Left lung (tissue), 10 donors: ENCODE results near the gene BMPR1A. TPM values are rescaled to one million over a fixed set of nuclear protein-coding genes. Genes with fewer than 3 reads are reported as not detected.

Source experiments
- ATAC-seq: fragments of 200-7000 bp; cut with Tn5 transposase; one replicate; pipeline ENCODE4 v1.9.1; 2020; ENCODE audit warnings: moderate library complexity
- DNase-seq, 4 donors: peaks; one replicate each; pipeline ENCODE4 v3.0.0-alpha.2; 2013 to 2020
- H3K27ac ChIP-seq, 2 donors: fragments of 200-600 bp; sonication (generic) in 1 of 2; one replicate each; pipeline versions ENCODE4 v1.5.0 to v1.8.0; 2020 to 2021
- H3K27me3 ChIP-seq, 2 donors: fragments of 200-600 bp; sonication (generic) in 1 of 2; one replicate each; pipeline versions ENCODE4 v1.5.0 to v1.8.0; 2020 to 2021
- H3K36me3 ChIP-seq, 2 donors: fragments of 200-600 bp; sonication (generic) in 1 of 2; one replicate each; pipeline versions ENCODE4 v1.5.0 to v1.8.0; 2020 to 2021
- H3K4me1 ChIP-seq, 2 donors: fragments of 200-600 bp; one replicate each; pipeline ENCODE4 v1.8.0; 2021
- H3K4me3 ChIP-seq, 2 donors: fragments of 200-600 bp; sonication (generic) in 1 of 2; one replicate each; pipeline versions ENCODE4 v1.5.0 to v1.8.0; 2020 to 2021; ENCODE audit warnings: mild to moderate bottlenecking in 1 of 2
- H3K9me3 ChIP-seq, 2 donors: fragments of 200-600 bp; sonication (generic) in 1 of 2; one replicate each; pipeline versions ENCODE4 v1.5.0 to v1.8.0; 2020 to 2021
- intact Hi-C, 2 donors: fragments of 100-400 bp; cut with DNase I; formaldehyde crosslinking; loops; one replicate each; pipeline versions ENCODE4 v1.11.2 to v1.14.2; 2022
- polyA plus RNA-seq, 6 donors: library from polyadenylated mRNA; unstranded; fragments of 120-200 nt; gene quantifications; one replicate each; pipeline ENCODE4 v1.2.1, GENCODE V29; 2013; ENCODE audit not compliant: insufficient read length in 6 of 6
- total RNA-seq, 2 donors: library from RNA; stranded (reverse); fragmentation: NEBNext Ultra II Directional; extraction: Animal tissue kit (Norgen Biotek cat#: 25700); gene quantifications; one replicate each; pipeline ENCODE4 v1.2.1, GENCODE V29; 2021
- TF ChIP-seq, protein P1 (sequence below), 2 donors: fragments of 200-600 bp; sonication (generic) in 1 of 2; IDR thresholded peaks; one replicate each; pipeline versions ENCODE4 v1.5.0 to v1.8.0; 2021; ENCODE audit warnings: antibody characterized with exemption in 2 of 2
- donor health status: DM: no; HTN: yes; CAD: no.
- donor health status: DM: no; HTN: no; CAD: no.

Gene BMPR1A
- total and polyA plus RNA-seq, 8 donors, result 33.4 to 87.2 (median 72.9) TPM

DNA sequence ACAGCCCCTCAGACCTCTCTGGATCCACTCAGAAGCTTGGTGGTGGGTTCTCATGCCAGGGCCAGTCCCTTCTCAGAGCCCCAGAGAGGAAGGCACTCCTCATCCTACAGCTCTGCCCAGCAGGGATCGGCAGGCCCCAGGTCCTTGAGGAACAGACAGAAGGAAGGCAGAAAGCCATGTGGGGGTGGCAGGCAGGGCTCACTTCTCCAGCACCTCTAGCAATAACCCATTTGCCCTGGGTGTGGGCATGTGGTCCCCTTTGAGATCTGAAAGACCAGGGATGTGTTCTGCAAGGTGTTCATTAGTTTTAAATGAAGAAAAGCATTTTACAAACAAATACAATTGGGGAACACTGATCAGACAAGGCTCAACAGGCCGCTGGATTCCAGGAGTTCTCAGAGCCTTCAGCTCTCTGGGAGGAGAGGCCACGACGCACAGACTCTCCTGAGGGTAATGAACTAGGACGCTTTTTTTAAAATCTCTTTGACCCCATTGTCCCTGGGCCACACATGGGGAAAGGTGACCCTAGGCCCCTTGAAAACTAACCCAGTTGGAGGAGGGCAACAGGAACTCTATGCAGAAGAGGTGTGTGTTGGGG is 47.5 kb upstream of the BMPR1A start:
- H3K27me3 ChIP-seq, result peaks cover 0 to 36% of the 10 kb centered on the region in 2 donors
- no peaks in the 10 kb centered on the region for H3K36me3 ChIP-seq
- peaks cover 5 to 10% of the 10 kb centered on the region in 2 donors for H3K4me1 ChIP-seq
- TF ChIP-seq, protein P1, sequence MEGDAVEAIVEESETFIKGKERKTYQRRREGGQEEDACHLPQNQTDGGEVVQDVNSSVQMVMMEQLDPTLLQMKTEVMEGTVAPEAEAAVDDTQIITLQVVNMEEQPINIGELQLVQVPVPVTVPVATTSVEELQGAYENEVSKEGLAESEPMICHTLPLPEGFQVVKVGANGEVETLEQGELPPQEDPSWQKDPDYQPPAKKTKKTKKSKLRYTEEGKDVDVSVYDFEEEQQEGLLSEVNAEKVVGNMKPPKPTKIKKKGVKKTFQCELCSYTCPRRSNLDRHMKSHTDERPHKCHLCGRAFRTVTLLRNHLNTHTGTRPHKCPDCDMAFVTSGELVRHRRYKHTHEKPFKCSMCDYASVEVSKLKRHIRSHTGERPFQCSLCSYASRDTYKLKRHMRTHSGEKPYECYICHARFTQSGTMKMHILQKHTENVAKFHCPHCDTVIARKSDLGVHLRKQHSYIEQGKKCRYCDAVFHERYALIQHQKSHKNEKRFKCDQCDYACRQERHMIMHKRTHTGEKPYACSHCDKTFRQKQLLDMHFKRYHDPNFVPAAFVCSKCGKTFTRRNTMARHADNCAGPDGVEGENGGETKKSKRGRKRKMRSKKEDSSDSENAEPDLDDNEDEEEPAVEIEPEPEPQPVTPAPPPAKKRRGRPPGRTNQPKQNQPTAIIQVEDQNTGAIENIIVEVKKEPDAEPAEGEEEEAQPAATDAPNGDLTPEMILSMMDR (IDR thresholded peaks at IDR 0.05), result no peak
- H3K9me3 ChIP-seq, result no peaks in the 10 kb centered on the region
- DNase-seq (no peak), ATAC-seq (no peak)
- no peak overlapping the region for H3K27ac ChIP-seq
- H3K4me3 ChIP-seq, result no peak overlapping the region
- intact Hi-C loops, result no loop called here

DNA sequence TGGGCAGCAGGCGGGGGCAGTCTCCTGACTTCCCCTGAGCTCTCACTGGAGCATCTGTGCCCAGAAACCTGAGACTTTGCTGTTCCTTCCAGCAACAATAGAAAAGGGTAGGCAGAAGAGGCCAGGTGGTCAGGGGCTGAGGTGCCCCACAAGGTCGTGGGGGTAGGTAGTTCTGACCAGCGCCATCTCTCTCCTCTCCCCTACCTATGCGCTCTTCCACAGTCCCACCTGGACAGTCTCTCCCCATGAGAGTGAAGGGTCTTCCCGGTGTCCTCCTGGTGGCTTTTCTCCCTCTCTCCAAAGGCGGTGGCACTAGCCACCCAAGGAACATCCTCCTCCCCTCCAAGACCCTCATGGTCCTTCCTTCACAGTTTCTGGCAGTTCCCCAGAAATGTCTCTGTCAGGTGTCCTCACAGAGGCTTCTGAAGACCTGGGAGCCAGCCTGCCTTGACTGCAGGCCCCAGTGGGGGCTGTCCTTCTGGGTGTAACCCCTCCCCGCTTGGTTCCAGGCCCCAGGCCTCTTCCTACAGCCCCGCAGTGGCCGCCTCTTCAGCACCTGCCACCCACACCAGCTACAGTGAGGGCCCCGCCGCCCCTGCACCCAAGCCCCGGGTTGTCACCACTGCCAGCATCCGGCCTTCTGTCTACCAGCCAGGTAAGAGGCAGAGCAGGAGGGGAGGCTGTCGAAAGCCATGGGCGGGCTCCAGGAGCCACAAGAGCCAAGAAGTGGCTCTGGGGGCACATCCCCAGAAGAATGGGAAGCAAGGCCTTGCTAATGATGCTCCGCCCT is 46.8 kb upstream of the BMPR1A start:
- no peak overlapping the region for H3K4me3 ChIP-seq
- H3K27me3 ChIP-seq, result peaks cover 0 to 36% of the 10 kb centered on the region in 2 donors
- no peak overlapping the region for H3K27ac ChIP-seq
- H3K9me3 ChIP-seq, result no peaks in the 10 kb centered on the region
- DNase-seq (no peak), ATAC-seq (no peak)
- intact Hi-C loops, result no loop called here
- TF ChIP-seq, protein P1 (IDR thresholded peaks at IDR 0.05), result no peak
- H3K36me3 ChIP-seq, result no peaks in the 10 kb centered on the region
- peaks cover 5 to 10% of the 10 kb centered on the region in 2 donors for H3K4me1 ChIP-seq

DNA sequence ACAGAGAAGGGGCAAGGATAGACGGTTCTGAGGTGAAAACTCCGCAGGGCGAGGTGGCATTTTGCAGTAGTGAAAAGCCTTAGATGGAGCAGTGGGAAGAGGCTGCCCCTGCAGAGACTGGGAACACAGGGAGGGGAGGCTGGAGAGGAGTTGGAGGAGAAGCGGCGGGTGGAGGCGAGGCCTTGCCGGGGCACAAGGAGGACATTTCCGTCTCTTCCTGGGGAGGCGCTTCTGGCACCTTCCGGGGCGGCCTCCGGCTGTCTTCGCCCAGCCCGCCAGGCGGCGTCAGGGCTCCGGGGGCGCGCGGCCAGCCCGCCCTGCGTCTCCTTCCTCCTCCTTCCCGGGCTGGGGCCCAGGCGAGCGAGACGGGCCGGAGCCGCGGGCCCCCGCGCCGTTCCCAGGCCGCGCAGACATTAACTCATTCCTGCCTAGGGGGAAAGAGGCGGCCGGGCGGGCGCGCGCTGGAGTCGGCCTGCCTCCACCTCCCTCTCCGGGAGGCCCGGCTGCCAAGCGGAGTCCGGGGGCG is 45.4 kb upstream of the BMPR1A start:
- ATAC-seq (peak; percentile 98), DNase-seq (peak; percentile 88 to 96 (median 92))
- Histone ChIP-seq H3K9me3 (no peaks in the 10 kb centered on the region), H3K27ac (peak overlapping the region; percentile 91 to 94), H3K36me3 (no peaks in the 10 kb centered on the region), H3K27me3 (peaks cover 0 to 32% of the 10 kb centered on the region in 2 donors), H3K4me1 (peaks cover 5 to 10% of the 10 kb centered on the region in 2 donors), H3K4me3 (peak overlapping the region; percentile 54 to 65)
- TF ChIP-seq, protein P1 (IDR thresholded peaks at IDR 0.05), result peak; percentile 86 to 87
- intact Hi-C loops, result no loop called here

DNA sequence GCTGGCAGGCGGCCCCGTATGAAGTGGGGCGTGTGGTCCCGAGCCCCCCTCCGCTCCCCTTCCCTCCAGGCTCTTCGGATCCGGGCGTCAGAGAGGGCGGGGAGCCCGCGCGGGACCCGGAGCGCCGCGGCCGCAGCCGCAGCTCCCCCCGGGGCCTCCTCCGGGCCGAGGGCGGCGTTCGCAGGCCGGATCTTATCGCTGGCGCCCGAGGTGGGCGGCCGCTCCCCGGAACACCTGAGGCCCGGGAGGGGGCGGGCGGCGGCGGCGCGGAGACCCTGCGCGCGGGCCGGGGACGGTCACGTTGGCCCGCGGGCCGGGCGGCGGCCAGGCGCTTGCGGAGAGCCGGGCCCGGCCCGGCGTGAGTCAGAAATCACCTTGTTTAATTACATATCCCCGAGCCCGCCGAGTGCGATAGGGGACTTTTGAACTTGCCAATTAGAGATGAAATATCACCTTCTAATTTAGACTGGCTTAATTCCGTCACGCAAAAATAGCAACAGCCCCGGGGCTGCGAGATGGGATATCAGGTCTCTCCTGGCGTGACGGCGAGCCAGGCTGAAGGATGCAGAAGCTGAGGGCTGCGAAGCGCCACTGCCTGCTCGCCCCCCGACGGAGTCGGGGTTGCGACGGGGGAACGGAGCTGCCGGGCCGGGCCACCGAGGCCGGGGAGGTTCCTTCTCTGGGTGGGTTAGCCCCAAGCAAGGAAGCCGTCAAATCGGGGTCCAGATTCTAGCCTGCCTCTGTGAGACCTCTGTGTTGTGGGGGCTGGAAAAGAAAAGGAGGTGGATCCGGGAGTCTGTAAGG is 44.7 kb upstream of the BMPR1A start:
- H3K27me3 ChIP-seq, result peaks cover 0 to 32% of the 10 kb centered on the region in 2 donors
- H3K4me1 ChIP-seq, result peaks cover 5 to 10% of the 10 kb centered on the region in 2 donors
- no peaks in the 10 kb centered on the region for H3K36me3 ChIP-seq
- peak; percentile 69 for ATAC-seq
- peak overlapping the region; percentile 91 to 94 for H3K27ac ChIP-seq
- H3K4me3 ChIP-seq, result peak overlapping the region; percentile 54 to 65
- no peaks in the 10 kb centered on the region for H3K9me3 ChIP-seq
- peak in 3 of 4 donors; percentile 43 to 63 (median 59) for DNase-seq
- TF ChIP-seq, protein P1 (IDR thresholded peaks at IDR 0.05), result no peak
- intact Hi-C loops, result no loop called here
